Measurements from ENCODE around the gene HNRNPD.

- TF ChIP-seq CTCF (IDR thresholded peaks at IDR 0.05) = no peak
- peak in 1 of 4 donors; percentile 26 for TF ChIP-seq POLR2A (IDR thresholded peaks at IDR 0.05)
- peak in 1 of 2 donors; percentile 47 for TF ChIP-seq POLR2AphosphoS5 (IDR thresholded peaks at IDR 0.05)
- TF ChIP-seq EP300 (IDR thresholded peaks at IDR 0.05) = no peak
These were observed 990 bp downstream of the HNRNPD start for GRCh38 chr4:82372517-82373485.

Measured in upper lobe of left lung (tissue), 4 donors.